Ovary (tissue), 9 donors: ENCODE data around the gene PLPP1. TPM values are rescaled to one million over a fixed set of nuclear protein-coding genes. Genes with fewer than 3 reads are reported as not detected.

ENCODE experiments used
- DNase-seq, 5 donors: peaks; one replicate each; pipeline ENCODE4 v3.0.0-alpha.2; 2019 to 2020
- H3K27ac ChIP-seq, 2 donors: fragments of 200-600 bp; one replicate each; pipeline versions ENCODE4 v1.5.1 to v1.8.0; 2019 to 2022
- H3K27me3 ChIP-seq: fragments of 200-600 bp; one replicate; pipeline ENCODE4 v1.8.0; 2022
- H3K36me3 ChIP-seq: fragments of 200-600 bp; sonication (generic); one replicate; pipeline ENCODE4 v1.5.1; 2019
- H3K4me1 ChIP-seq: one replicate; pipeline ENCODE4 v1.8.1; 2013; ENCODE audit warnings: mild to moderate bottlenecking, moderate library complexity; ENCODE audit not compliant: insufficient read depth
- H3K4me3 ChIP-seq: fragments of 200-600 bp; sonication (generic); one replicate; pipeline ENCODE4 v1.5.1; 2017
- H3K9me3 ChIP-seq, 2 donors: fragments of 200-600 bp in 1 of 2; sonication (generic) in 1 of 2; one replicate each; pipeline versions ENCODE4 v1.5.1 to v1.8.1; 2013 to 2019; ENCODE audit warnings: mild to moderate bottlenecking in 1 of 2, moderate library complexity in 1 of 2
- CTCF ChIP-seq, 3 donors: fragments of 450-650 bp in 2 of 3; fragments of 200-600 bp in 1 of 3; IDR thresholded peaks; one replicate each; pipeline versions ENCODE4 v1.5.1 to v1.8.0; 2016 to 2022; ENCODE audit warnings: antibody characterized with exemption in 3 of 3, mild to moderate bottlenecking in 1 of 3
- EP300 ChIP-seq: sonication (generic); formaldehyde crosslinking; IDR thresholded peaks from one replicate; pipeline ENCODE4 v1.6.1; 2017; ENCODE audit warnings: antibody characterized with exemption
- POLR2A ChIP-seq: fragments of 450-650 bp; IDR thresholded peaks from one replicate; pipeline ENCODE4 v1.6.1; 2017; ENCODE audit warnings: antibody characterized with exemption, mild to moderate bottlenecking, moderate library complexity
- WGBS, 3 donors: extraction: QIAGEN DNeasy Blood & Tissue Kit in 1 of 3; methylation state at CpG; one replicate each; pipeline versions ENCODE4 v1.1.5 to v1.1.7; 2013 to 2017; 5-methylcytosine and 5-hydroxymethylcytosine counted together
- intact Hi-C, 4 donors: fragments of 100-400 bp; cut with DNase I; formaldehyde crosslinking; loops; one replicate each; pipeline versions ENCODE4 v1.11.0 to v1.15.1; 2022 to 2023
- polyA plus RNA-seq, 2 donors: library from polyadenylated mRNA; stranded (reverse); fragments of 200-250 nt in 1 of 2; fragments of 350-450 nt in 1 of 2; fragmentation: Illumina TruSeq in 1 of 2; extraction: RNeasy Lipid Tissue Mini Kit (QIAGEN cat#74804) in 1 of 2; gene quantifications; one replicate each; pipeline ENCODE4 v1.2.3, GENCODE V29; 2013 to 2014
- total RNA-seq, 7 donors: library from RNA; depleted of rRNA in 2 of 7; stranded (reverse); fragments of >200 nt in 2 of 7; fragmentation: NEBNext Ultra II Directional in 3 of 7; extraction: Animal tissue kit (Norgen Biotek cat#: 25700) in 3 of 7; gene quantifications; one replicate each; pipeline versions ENCODE4 v1.1.0 to v1.2.4, GENCODE V29; 2016 to 2023
- donor health status: DM: no; HTN: no; CAD: no; lungs with moderate emphysema.
- donor health status: DM: no; HTN: no; CAD: no.
- donor health status: Bipolar disorder and iron deficiency.
- donor health status: DM: yes; HTN: yes; CAD: no.
- donor health status: DM: no; HTN: no; CAD: no.
- donor health status: DM: yes; HTN: yes; CAD: no.

PLPP1 gene
- total and polyA plus RNA-seq, 9 donors, result 13.5 to 136 (median 34.5) TPM

GRCh38 chr5:55453211-55453610 lies 81.6 kb downstream of the PLPP1 start:
- Histone ChIP-seq H3K4me3 (no peak overlapping the region), H3K4me1 (no peaks in the 10 kb centered on the region), H3K36me3 (no peaks in the 10 kb centered on the region), H3K9me3 (no peaks in the 10 kb centered on the region), H3K27me3 (no peaks in the 10 kb centered on the region), H3K27ac (no peak overlapping the region)
- 72 to 80% (median 78%) methylated on average over 1 of the region's 1 CpG for WGBS, 3 donors
- TF ChIP-seq EP300 (no peak), POLR2A (no peak), CTCF (IDR thresholded peaks at IDR 0.05) (no peak)
- intact Hi-C loops, result no loop called here
- no peak for DNase-seq

GRCh38 chr5:55451976-55452375 lies 82.8 kb downstream of the PLPP1 start:
- no peaks in the 10 kb centered on the region for H3K27me3 ChIP-seq
- no peak overlapping the region for H3K27ac ChIP-seq
- H3K9me3 ChIP-seq, result no peaks in the 10 kb centered on the region
- WGBS, 3 donors, result 97 to 99% (median 98%) methylated on average over 2 of the region's 2 CpGs
- H3K4me1 ChIP-seq, result no peaks in the 10 kb centered on the region
- intact Hi-C loops, result no loop called here
- no peak overlapping the region for H3K4me3 ChIP-seq
- no peak for DNase-seq
- no peaks in the 10 kb centered on the region for H3K36me3 ChIP-seq
- TF ChIP-seq CTCF (IDR thresholded peaks at IDR 0.05) (no peak), EP300 (no peak), POLR2A (no peak)

GRCh38 chr5:55450050-55450765 lies 84.6 kb downstream of the PLPP1 start:
- H3K36me3 ChIP-seq, result no peaks in the 10 kb centered on the region
- DNase-seq, result no peak
- intact Hi-C loops, result no loop called here
- H3K4me3 ChIP-seq, result no peak overlapping the region
- no peaks in the 10 kb centered on the region for H3K9me3 ChIP-seq
- no peaks in the 10 kb centered on the region for H3K4me1 ChIP-seq
- TF ChIP-seq POLR2A (no peak), EP300 (no peak), CTCF (IDR thresholded peaks at IDR 0.05) (no peak)
- WGBS, 3 donors, result 75 to 86% (median 81%) methylated on average over 4 of the region's 4 CpGs
- no peaks in the 10 kb centered on the region for H3K27me3 ChIP-seq
- H3K27ac ChIP-seq, result no peak overlapping the region

DNA sequence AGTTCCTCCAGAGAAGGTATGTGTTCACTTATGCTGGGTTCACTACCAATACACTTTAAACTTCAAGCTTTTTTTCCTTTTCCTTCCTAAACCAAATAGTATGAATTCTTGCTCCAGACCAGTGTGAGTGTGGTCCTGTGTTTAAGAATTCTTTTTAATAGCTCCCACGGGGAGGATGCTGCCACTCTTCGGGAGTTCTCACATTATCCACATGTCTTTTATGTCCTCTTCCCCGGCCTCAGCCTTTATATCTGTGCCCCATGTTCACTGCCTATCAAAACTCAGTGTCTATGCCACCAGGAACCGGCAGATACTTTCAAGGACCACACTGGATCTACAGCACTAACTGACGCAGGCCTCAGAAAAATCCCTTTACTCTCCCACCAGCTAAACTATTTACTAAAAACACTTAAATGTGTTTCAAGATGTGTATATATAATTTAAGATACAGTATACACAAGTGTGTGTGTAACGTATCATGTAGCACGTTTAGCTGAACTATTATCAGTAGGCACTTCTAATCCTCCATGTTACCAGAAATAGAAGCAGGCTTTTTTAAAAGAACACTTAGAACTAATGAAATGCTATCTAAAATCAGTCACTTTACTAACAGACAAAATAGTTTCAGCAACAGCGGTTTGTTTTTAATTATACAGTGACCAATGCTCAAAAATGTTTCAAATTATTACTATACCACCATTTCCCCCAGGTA lies 88.0 kb downstream of the PLPP1 start:
- H3K27me3 ChIP-seq, result no peaks in the 10 kb centered on the region
- no peaks in the 10 kb centered on the region for H3K9me3 ChIP-seq
- no peak for TF ChIP-seq CTCF (IDR thresholded peaks at IDR 0.05)
- TF ChIP-seq POLR2A, result no peak
- no peak for TF ChIP-seq EP300
- intact Hi-C loops, result no loop called here
- H3K4me3 ChIP-seq, result no peak overlapping the region
- H3K4me1 ChIP-seq, result no peaks in the 10 kb centered on the region
- WGBS, 3 donors, result 42 to 50% (median 47%) methylated on average over 8 of the region's 8 CpGs
- no peak overlapping the region for H3K27ac ChIP-seq
- DNase-seq, result no peak
- H3K36me3 ChIP-seq, result no peaks in the 10 kb centered on the region
